H9 (cell line): ENCODE data around the gene LPCAT4. TPM values are rescaled to one million over a fixed set of nuclear protein-coding genes. Genes with fewer than 3 reads are reported as not detected.

Experiments used
- DNase-seq: peaks from one replicate; pipeline ENCODE4 v3.0.0-alpha.2; 2017
- H2AFZ ChIP-seq: one replicate; pipeline ENCODE4 v1.6.1; 2013; ENCODE audit warnings: mild to moderate bottlenecking, low read length, control low read depth, moderate library complexity
- H2AK5ac ChIP-seq: 2 replicates; pipeline ENCODE4 v1.6.1; 2013; ENCODE audit warnings: low read length, control low read depth, mixed read lengths; ENCODE audit not compliant: insufficient read length
- H2BK120ac ChIP-seq: one replicate; pipeline ENCODE4 v1.6.1; 2013; ENCODE audit warnings: low read depth, mild to moderate bottlenecking, low read length, control low read depth, inconsistent platforms; ENCODE audit not compliant: poor library complexity, severe bottlenecking
- H2BK12ac ChIP-seq: 2 replicates; pipeline ENCODE4 v1.6.1; 2013; ENCODE audit warnings: low read length, control low read depth, mixed read lengths, low read depth; ENCODE audit not compliant: insufficient read length
- H2BK15ac ChIP-seq: 2 replicates; pipeline ENCODE4 v1.6.1; 2013; ENCODE audit warnings: low read depth, low read length, control low read depth
- H2BK20ac ChIP-seq: one replicate; pipeline ENCODE4 v1.6.1; 2013; ENCODE audit warnings: low read depth, mild to moderate bottlenecking, low read length, control low read depth, inconsistent platforms; ENCODE audit not compliant: poor library complexity, severe bottlenecking
- H2BK5ac ChIP-seq: 2 replicates; pipeline ENCODE4 v1.6.1; 2013; ENCODE audit warnings: low read length, control low read depth, mixed read lengths; ENCODE audit not compliant: insufficient read length
- H3K14ac ChIP-seq: 2 replicates; pipeline ENCODE4 v1.6.1; 2013; ENCODE audit warnings: low read length, control low read depth; ENCODE audit not compliant: insufficient read depth
- H3K18ac ChIP-seq: 2 replicates; pipeline ENCODE4 v1.6.1; 2013; ENCODE audit warnings: low read depth, mild to moderate bottlenecking, mixed read lengths, low read length, control low read depth; ENCODE audit not compliant: insufficient read length
- H3K23ac ChIP-seq: 2 replicates; pipeline ENCODE4 v1.6.1; 2013; ENCODE audit warnings: low read length, control low read depth, mixed read lengths, low read depth; ENCODE audit not compliant: insufficient read length
- H3K23me2 ChIP-seq: 2 replicates; pipeline ENCODE4 v1.6.1; 2013; ENCODE audit warnings: low read depth, mild to moderate bottlenecking, mixed read lengths, low read length, control low read depth; ENCODE audit not compliant: insufficient read length, poor library complexity, severe bottlenecking
- H3K27ac ChIP-seq: 2 replicates; pipeline ENCODE4 v1.5.1; 2013; ENCODE audit warnings: low read length, control low read depth, mixed read lengths, low read depth; ENCODE audit not compliant: insufficient read length
- H3K27me3 ChIP-seq: 2 replicates; pipeline ENCODE4 v1.6.1; 2013; ENCODE audit warnings: low read length, control low read depth, inconsistent platforms; ENCODE audit not compliant: insufficient read depth
- H3K4ac ChIP-seq: 2 replicates; pipeline ENCODE4 v1.6.1; 2013; ENCODE audit warnings: low read depth, mild to moderate bottlenecking, control low read depth, inconsistent platforms, low read length, moderate library complexity
- H3K4me1 ChIP-seq: 2 replicates; pipeline ENCODE4 v1.6.1; 2013; ENCODE audit warnings: low read length, control low read depth, inconsistent platforms; ENCODE audit not compliant: insufficient read depth
- H3K4me2 ChIP-seq: 2 replicates; pipeline ENCODE4 v1.6.1; 2013; ENCODE audit warnings: low read length, control low read depth, mixed read lengths; ENCODE audit not compliant: insufficient read length, insufficient read depth
- H3K56ac ChIP-seq: 2 replicates; pipeline ENCODE4 v1.6.1; 2013; ENCODE audit warnings: low read depth, mild to moderate bottlenecking, mixed read lengths, low read length, control low read depth; ENCODE audit not compliant: insufficient read length
- H3K79me1 ChIP-seq: 2 replicates; pipeline ENCODE4 v1.6.1; 2013; ENCODE audit warnings: low read depth, mild to moderate bottlenecking, moderate library complexity, low read length, control low read depth, inconsistent platforms; ENCODE audit not compliant: insufficient read depth, poor library complexity, severe bottlenecking
- H3K79me2 ChIP-seq: 2 replicates; pipeline ENCODE4 v1.6.1; 2013; ENCODE audit warnings: low read length, control low read depth, inconsistent platforms; ENCODE audit not compliant: insufficient read depth
- H3K9ac ChIP-seq: 2 replicates; pipeline ENCODE4 v1.6.1; 2013; ENCODE audit warnings: low read length, control low read depth, mixed read lengths; ENCODE audit not compliant: insufficient read length; ENCODE audit errors: extremely low read depth
- H3K9me3 ChIP-seq: one replicate; pipeline ENCODE4 v1.6.1; 2013; ENCODE audit warnings: low read depth, low read length, inconsistent platforms; ENCODE audit not compliant: control insufficient read depth
- H3T11ph ChIP-seq: one replicate; pipeline ENCODE4 v1.6.1; 2013; ENCODE audit warnings: mild to moderate bottlenecking, low read length, control low read depth, inconsistent platforms
- H4K20me1 ChIP-seq: one replicate; pipeline ENCODE4 v1.6.1; 2013; ENCODE audit not compliant: control insufficient read depth, insufficient read length, insufficient read depth
- H4K5ac ChIP-seq: 2 replicates; pipeline ENCODE4 v1.6.1; 2013; ENCODE audit warnings: low read depth, mild to moderate bottlenecking, mixed read lengths, low read length, control low read depth; ENCODE audit not compliant: insufficient read length
- H4K8ac ChIP-seq: replicated peaks from 2 replicates; pipeline ENCODE4 v1.6.1; 2013; ENCODE audit warnings: low read length, control low read depth, mixed read lengths, low read depth; ENCODE audit not compliant: insufficient read length
- H4K91ac ChIP-seq: 2 replicates; pipeline ENCODE4 v1.6.1; 2013; ENCODE audit warnings: low read depth, mild to moderate bottlenecking, moderate library complexity, mixed read lengths, low read length, control low read depth; ENCODE audit not compliant: insufficient read length
- H3K27ac Mint-ChIP-seq, 3 experiments: 2 replicates in 2 of 3; 3 replicates in 1 of 3; pipeline ENCODE4 v1.8.0; 2020 to 2021; ENCODE audit warnings: mixed read lengths in 3 of 3, mild to moderate bottlenecking in 1 of 3, moderate library complexity in 1 of 3
- H3K27me3 Mint-ChIP-seq: 2 replicates; pipeline ENCODE4 v1.8.0; 2021; ENCODE audit warnings: low read depth, mild to moderate bottlenecking, moderate library complexity, mixed read lengths
- H3K36me3 Mint-ChIP-seq, 3 experiments: 2 replicates in 2 of 3; 3 replicates in 1 of 3; pipeline ENCODE4 v1.8.0; 2020 to 2021; ENCODE audit warnings: low read depth in 3 of 3, mixed read lengths in 3 of 3; ENCODE audit not compliant: insufficient read depth in 1 of 3
- H3K4me1 Mint-ChIP-seq, 2 experiments: 2 replicates each; pipeline ENCODE4 v1.8.0; 2020; ENCODE audit warnings: mixed read lengths in 2 of 2
- H3K4me3 Mint-ChIP-seq, 2 experiments: 2 replicates in 1 of 2; 3 replicates in 1 of 2; pipeline ENCODE4 v1.8.0; 2020 to 2021; ENCODE audit warnings: mild to moderate bottlenecking in 2 of 2, mixed read lengths in 2 of 2, moderate library complexity in 1 of 2
- H3K9me3 Mint-ChIP-seq, 2 experiments: 2 replicates in 1 of 2; 3 replicates in 1 of 2; pipeline ENCODE4 v1.8.0; 2020; ENCODE audit warnings: mild to moderate bottlenecking in 2 of 2, mixed read lengths in 2 of 2, moderate library complexity in 1 of 2
- WGBS: extraction: QIAGEN DNeasy Blood & Tissue Kit; methylation state at CpG from one replicate; pipeline ENCODE4 v1.1.7; 2013; ENCODE audit warnings: missing lambda C conversion rate, low lambda C conversion rate, mixed read lengths; ENCODE audit not compliant: insufficient read length; ENCODE audit errors: extremely low coverage; 5-methylcytosine and 5-hydroxymethylcytosine counted together
- total RNA-seq: library from RNA; stranded (reverse); gene quantifications from 2 replicates; pipeline ENCODE4 v1.2.1, GENCODE V29; 2021
- TF ChIP-seq, protein P1 (sequence below): fragments of 200-600 bp; sonication (generic); conservative IDR thresholded peaks from 3 replicates; pipeline ENCODE4 v1.8.0; 2021; ENCODE audit warnings: antibody characterized with exemption, mild to moderate bottlenecking

LPCAT4 gene
- total RNA-seq, 1 experiment from 2014 or later, result 71.1 TPM

- no peak overlapping the region for H4K8ac ChIP-seq
- H3K27me3 Mint-ChIP-seq, result peaks cover 5% of the 10 kb centered on the region; the same call in 1 of the 2 replicates
- no peaks in the 10 kb centered on the region for H4K20me1 ChIP-seq
- H3K18ac ChIP-seq, result no peak overlapping the region
- H3K4me1 ChIP-seq, result no peaks in the 10 kb centered on the region
- H3K79me1 ChIP-seq, result no peaks in the 10 kb centered on the region
- H3K9ac ChIP-seq, result no peak overlapping the region
- no peak overlapping the region for H3K4me2 ChIP-seq
- TF ChIP-seq, protein P1, sequence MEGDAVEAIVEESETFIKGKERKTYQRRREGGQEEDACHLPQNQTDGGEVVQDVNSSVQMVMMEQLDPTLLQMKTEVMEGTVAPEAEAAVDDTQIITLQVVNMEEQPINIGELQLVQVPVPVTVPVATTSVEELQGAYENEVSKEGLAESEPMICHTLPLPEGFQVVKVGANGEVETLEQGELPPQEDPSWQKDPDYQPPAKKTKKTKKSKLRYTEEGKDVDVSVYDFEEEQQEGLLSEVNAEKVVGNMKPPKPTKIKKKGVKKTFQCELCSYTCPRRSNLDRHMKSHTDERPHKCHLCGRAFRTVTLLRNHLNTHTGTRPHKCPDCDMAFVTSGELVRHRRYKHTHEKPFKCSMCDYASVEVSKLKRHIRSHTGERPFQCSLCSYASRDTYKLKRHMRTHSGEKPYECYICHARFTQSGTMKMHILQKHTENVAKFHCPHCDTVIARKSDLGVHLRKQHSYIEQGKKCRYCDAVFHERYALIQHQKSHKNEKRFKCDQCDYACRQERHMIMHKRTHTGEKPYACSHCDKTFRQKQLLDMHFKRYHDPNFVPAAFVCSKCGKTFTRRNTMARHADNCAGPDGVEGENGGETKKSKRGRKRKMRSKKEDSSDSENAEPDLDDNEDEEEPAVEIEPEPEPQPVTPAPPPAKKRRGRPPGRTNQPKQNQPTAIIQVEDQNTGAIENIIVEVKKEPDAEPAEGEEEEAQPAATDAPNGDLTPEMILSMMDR, result no peak
- H2BK120ac ChIP-seq, result no peak overlapping the region
- no peak overlapping the region for H4K91ac ChIP-seq
- no peaks in the 10 kb centered on the region for H3K9me3 Mint-ChIP-seq
- H3K4me1 Mint-ChIP-seq, result peaks cover 7% of the 10 kb centered on the region in 2 experiments
- H4K5ac ChIP-seq, result no peak overlapping the region
- H2BK15ac ChIP-seq, result no peak overlapping the region
- no peak overlapping the region for H3K56ac ChIP-seq
- H3K9me3 ChIP-seq, result no peaks in the 10 kb centered on the region
- no peaks in the 10 kb centered on the region for H3K27me3 ChIP-seq
- H2BK12ac ChIP-seq, result no peak overlapping the region
- H3K4me3 Mint-ChIP-seq, result no peak overlapping the region
- H3K79me2 ChIP-seq, result no peaks in the 10 kb centered on the region
- H3K14ac ChIP-seq, result no peak overlapping the region
- H3K4ac ChIP-seq, result no peak overlapping the region
- no peak overlapping the region for H3K27ac ChIP-seq
- H3T11ph ChIP-seq, result no peak overlapping the region
- peaks cover 4% of the 10 kb centered on the region for H3K23me2 ChIP-seq
- H2BK5ac ChIP-seq, result no peak overlapping the region
- no peak for DNase-seq
- no peak overlapping the region for H3K23ac ChIP-seq
- H3K36me3 Mint-ChIP-seq, result no peaks in the 10 kb centered on the region
- H2AK5ac ChIP-seq, result no peak overlapping the region
- H2BK20ac ChIP-seq, result no peak overlapping the region
- no peak overlapping the region for H3K27ac Mint-ChIP-seq
- no CpG with 5 or more reads among the region's 6 CpGs for WGBS
- no peak overlapping the region for H2AFZ ChIP-seq
Observed at GRCh38 chr15:34332553-34333120, 34.4 kb downstream of the LPCAT4 start.
